Measurements from ENCODE around the gene ADD3.

The ADD3 gene

GRCh38 chr10:109960682-109961081 lies 47.1 kb upstream of the ADD3 start:
- no peaks in the 10 kb centered on the region for H3K9me2 ChIP-seq (replicated peaks; ENCODE audit: low read depth, low read length)
- no peak overlapping the region for H3K4me2 ChIP-seq (ENCODE audit: low read depth, low read length, poor library complexity, severe bottlenecking)
- no peaks in the 10 kb centered on the region for H3F3A ChIP-seq (ENCODE audit: low read depth)
- no peak overlapping the region for H3K9ac ChIP-seq (ENCODE audit: low read depth, low read length, poor library complexity, severe bottlenecking)
- no peaks in the 10 kb centered on the region for H3K4me1 ChIP-seq (ENCODE audit: insufficient read depth, low read length, poor library complexity, severe bottlenecking)
- no peak overlapping the region for H3K4me3 ChIP-seq (ENCODE audit: low read length, poor library complexity, severe bottlenecking)
- no peak overlapping the region for H2AFZ ChIP-seq (ENCODE audit: low read length)
- no peaks in the 10 kb centered on the region for H3K9me3 ChIP-seq (ENCODE audit: insufficient read depth, low read depth, low read length)
- H3K27me3 ChIP-seq (ENCODE audit: insufficient read depth, low read length, poor library complexity, severe bottlenecking), result no peaks in the 10 kb centered on the region
- H3K79me2 ChIP-seq (ENCODE audit: insufficient read depth, low read length), result no peaks in the 10 kb centered on the region
- no peaks in the 10 kb centered on the region for H4K20me1 ChIP-seq (ENCODE audit: insufficient read depth, low read length, poor library complexity, severe bottlenecking)
- H3K36me3 ChIP-seq (ENCODE audit: insufficient read depth, low read length), result no peaks in the 10 kb centered on the region
- TF ChIP-seq EZH2phosphoT487 (IDR thresholded peaks at IDR 0.05; ENCODE audit: borderline replicate concordance) (no peak), CTCF (conservative IDR thresholded peaks at IDR 0.05; ENCODE audit: low read length) (no peak)

GRCh38 chr10:109961174-109962001 lies 46.4 kb upstream of the ADD3 start:
- Histone ChIP-seq H3K9ac (ENCODE audit: low read depth, low read length, poor library complexity, severe bottlenecking) (no peak overlapping the region), H3K4me1 (ENCODE audit: insufficient read depth, low read length, poor library complexity, severe bottlenecking) (no peaks in the 10 kb centered on the region), H3K9me2 (replicated peaks; ENCODE audit: low read depth, low read length) (no peaks in the 10 kb centered on the region), H3K9me3 (ENCODE audit: insufficient read depth, low read depth, low read length) (no peaks in the 10 kb centered on the region), H3K4me3 (ENCODE audit: low read length, poor library complexity, severe bottlenecking) (no peak overlapping the region), H3K36me3 (ENCODE audit: insufficient read depth, low read length) (no peaks in the 10 kb centered on the region), H2AFZ (ENCODE audit: low read length) (no peak overlapping the region), H3K27me3 (ENCODE audit: insufficient read depth, low read length, poor library complexity, severe bottlenecking) (no peaks in the 10 kb centered on the region), H3K79me2 (ENCODE audit: insufficient read depth, low read length) (no peaks in the 10 kb centered on the region), H4K20me1 (ENCODE audit: insufficient read depth, low read length, poor library complexity, severe bottlenecking) (no peaks in the 10 kb centered on the region), H3F3A (ENCODE audit: low read depth) (no peaks in the 10 kb centered on the region), H3K4me2 (ENCODE audit: low read depth, low read length, poor library complexity, severe bottlenecking) (no peak overlapping the region)
- TF ChIP-seq EZH2phosphoT487 (IDR thresholded peaks at IDR 0.05; ENCODE audit: borderline replicate concordance), result no peak
- TF ChIP-seq CTCF (conservative IDR thresholded peaks at IDR 0.05; ENCODE audit: low read length), result no peak

- H3K36me3 ChIP-seq (ENCODE audit: insufficient read depth, low read length), result no peaks in the 10 kb centered on the region
- H3K79me2 ChIP-seq (ENCODE audit: insufficient read depth, low read length), result no peaks in the 10 kb centered on the region
- H2AFZ ChIP-seq (ENCODE audit: low read length), result no peak overlapping the region
- no peak overlapping the region for H3K4me3 ChIP-seq (ENCODE audit: low read length, poor library complexity, severe bottlenecking)
- H3K4me2 ChIP-seq (ENCODE audit: low read depth, low read length, poor library complexity, severe bottlenecking), result no peak overlapping the region
- H3K9me2 ChIP-seq (replicated peaks; ENCODE audit: low read depth, low read length), result no peaks in the 10 kb centered on the region
- no peaks in the 10 kb centered on the region for H3F3A ChIP-seq (ENCODE audit: low read depth)
- H4K20me1 ChIP-seq (ENCODE audit: insufficient read depth, low read length, poor library complexity, severe bottlenecking), result no peaks in the 10 kb centered on the region
- H3K4me1 ChIP-seq (ENCODE audit: insufficient read depth, low read length, poor library complexity, severe bottlenecking), result no peaks in the 10 kb centered on the region
- no peaks in the 10 kb centered on the region for H3K9me3 ChIP-seq (ENCODE audit: insufficient read depth, low read depth, low read length)
- no peaks in the 10 kb centered on the region for H3K27me3 ChIP-seq (ENCODE audit: insufficient read depth, low read length, poor library complexity, severe bottlenecking)
- H3K9ac ChIP-seq (ENCODE audit: low read depth, low read length, poor library complexity, severe bottlenecking), result no peak overlapping the region
- no peak for TF ChIP-seq CTCF (conservative IDR thresholded peaks at IDR 0.05; ENCODE audit: low read length)
- TF ChIP-seq EZH2phosphoT487 (IDR thresholded peaks at IDR 0.05; ENCODE audit: borderline replicate concordance), result no peak
Measured at GRCh38 chr10:109962247-109962646, 45.5 kb upstream of the ADD3 start.
